Prostate gland (tissue), 2 donors: Measurements from ENCODE around the gene ASTL.

Source experiments
- POLR2A ChIP-seq: fragments of 450-650 bp; IDR thresholded peaks from one replicate; pipeline ENCODE4 v1.6.1; 2016; ENCODE audit warnings: antibody characterized with exemption, mild to moderate bottlenecking
- POLR2AphosphoS5 ChIP-seq: sonication (generic); formaldehyde crosslinking; IDR thresholded peaks from one replicate; pipeline ENCODE4 v1.6.1; 2017; ENCODE audit warnings: antibody characterized with exemption
- TF ChIP-seq, protein P1 (sequence below), 4 experiments: fragments of 200-600 bp in 2 of 4; fragments of 450-650 bp in 2 of 4; sonication (generic) in 2 of 4; IDR thresholded peaks; 1 replicate in 3 of 4; 2 replicates in 1 of 4; pipeline ENCODE4 v1.5.1; 2016 to 2019; ENCODE audit warnings: antibody characterized with exemption in 4 of 4, mild to moderate bottlenecking in 2 of 4, moderate library complexity in 2 of 4

DNA sequence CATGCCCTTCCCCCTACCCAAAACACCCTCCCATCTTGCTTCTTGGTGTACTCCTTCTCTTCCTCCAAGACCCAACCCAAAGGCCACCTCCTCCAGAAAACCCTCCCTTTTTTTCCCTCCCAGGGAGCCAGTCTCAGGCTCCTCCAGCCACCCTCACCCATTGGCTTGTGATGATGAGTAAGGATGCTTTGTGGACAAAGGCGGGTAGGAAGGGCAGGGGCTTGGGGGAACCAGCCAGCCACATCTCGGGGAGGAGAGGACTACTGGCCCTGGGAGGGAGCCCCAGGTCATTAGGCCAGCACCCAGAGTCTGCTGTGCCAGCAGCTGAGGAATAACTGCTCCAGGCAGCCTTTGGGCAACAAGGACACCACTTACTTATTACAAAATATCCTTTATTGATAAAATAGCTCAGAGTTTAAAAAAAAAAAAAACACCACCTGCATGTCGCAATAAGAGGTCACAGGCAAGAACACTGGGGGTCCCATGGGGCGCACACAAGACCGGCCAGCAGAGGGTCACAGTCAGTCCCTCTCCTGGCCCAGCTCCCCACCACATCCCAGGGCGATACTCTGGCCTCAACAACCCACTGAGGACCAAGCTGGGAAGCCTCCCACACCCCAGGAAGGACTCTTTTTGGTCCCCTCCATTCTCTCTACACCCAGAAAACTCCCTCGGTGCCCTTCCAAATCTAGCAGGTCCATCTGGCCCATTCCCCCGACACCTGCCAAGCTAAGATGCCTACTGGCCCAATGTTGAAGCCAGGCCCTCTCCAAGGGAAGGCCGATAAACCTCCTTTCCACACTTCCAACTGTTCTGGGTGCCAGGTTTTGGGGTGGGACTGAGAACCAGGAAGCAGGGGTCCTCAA lies 25.6 kb downstream of the ASTL start:
- TF ChIP-seq POLR2A: no peak
- TF ChIP-seq, protein P1, sequence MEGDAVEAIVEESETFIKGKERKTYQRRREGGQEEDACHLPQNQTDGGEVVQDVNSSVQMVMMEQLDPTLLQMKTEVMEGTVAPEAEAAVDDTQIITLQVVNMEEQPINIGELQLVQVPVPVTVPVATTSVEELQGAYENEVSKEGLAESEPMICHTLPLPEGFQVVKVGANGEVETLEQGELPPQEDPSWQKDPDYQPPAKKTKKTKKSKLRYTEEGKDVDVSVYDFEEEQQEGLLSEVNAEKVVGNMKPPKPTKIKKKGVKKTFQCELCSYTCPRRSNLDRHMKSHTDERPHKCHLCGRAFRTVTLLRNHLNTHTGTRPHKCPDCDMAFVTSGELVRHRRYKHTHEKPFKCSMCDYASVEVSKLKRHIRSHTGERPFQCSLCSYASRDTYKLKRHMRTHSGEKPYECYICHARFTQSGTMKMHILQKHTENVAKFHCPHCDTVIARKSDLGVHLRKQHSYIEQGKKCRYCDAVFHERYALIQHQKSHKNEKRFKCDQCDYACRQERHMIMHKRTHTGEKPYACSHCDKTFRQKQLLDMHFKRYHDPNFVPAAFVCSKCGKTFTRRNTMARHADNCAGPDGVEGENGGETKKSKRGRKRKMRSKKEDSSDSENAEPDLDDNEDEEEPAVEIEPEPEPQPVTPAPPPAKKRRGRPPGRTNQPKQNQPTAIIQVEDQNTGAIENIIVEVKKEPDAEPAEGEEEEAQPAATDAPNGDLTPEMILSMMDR (IDR thresholded peaks at IDR 0.05): no peak
- TF ChIP-seq POLR2AphosphoS5: no peak
